HG02852 (cell line): ENCODE results near the gene PREX1.

Experiments
- ATAC-seq: cut with Tn5 transposase; IDR thresholded peaks from one replicate; pipeline ENCODE4 v1.9.1; 2021; ENCODE audit warnings: mild to moderate bottlenecking, moderate library complexity; ENCODE audit not compliant: unreplicated experiment

The PREX1 gene

GRCh38 chr20:48722002-48722731 is 105.6 kb downstream of the PREX1 start:
- ATAC-seq = no peak

DNA sequence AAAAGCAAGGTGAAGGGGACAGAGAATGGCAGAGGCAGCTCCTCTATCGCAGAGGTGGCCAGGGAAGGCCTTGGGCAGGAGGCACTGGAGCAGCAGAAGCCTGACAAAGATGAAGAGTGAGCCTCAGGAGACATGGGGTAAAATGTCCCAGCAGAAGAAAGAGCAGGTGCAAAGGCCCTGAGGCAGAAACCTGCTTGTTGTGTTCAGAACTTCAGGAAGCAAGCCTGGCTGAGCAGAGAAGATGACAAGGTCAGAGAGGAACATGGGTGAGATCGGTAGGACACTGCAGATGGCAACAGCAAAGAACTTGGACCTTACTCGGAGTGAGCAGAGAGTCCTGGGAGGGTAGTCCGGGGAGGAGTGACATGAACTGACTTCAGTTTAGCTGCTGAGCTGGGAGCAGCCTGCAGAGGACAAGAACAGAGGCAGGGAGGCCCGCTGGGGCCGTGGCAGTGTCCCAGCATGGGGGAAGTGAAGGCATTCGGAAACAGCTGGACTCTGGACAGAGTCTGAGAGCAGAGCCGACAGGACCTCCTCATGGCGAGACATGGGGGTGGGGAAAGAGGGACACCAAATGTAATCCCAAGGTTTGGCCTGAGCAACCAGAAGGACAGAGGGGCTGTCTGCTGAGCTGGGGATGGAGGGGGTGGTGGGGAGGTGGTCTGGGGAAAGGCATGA is 106.3 kb downstream of the PREX1 start:
- ATAC-seq = no peak

GRCh38 chr20:48720256-48720985 is 107.4 kb downstream of the PREX1 start:
- ATAC-seq = no peak

GRCh38 chr20:48719598-48720255 is 108.1 kb downstream of the PREX1 start:
- ATAC-seq = no peak

DNA sequence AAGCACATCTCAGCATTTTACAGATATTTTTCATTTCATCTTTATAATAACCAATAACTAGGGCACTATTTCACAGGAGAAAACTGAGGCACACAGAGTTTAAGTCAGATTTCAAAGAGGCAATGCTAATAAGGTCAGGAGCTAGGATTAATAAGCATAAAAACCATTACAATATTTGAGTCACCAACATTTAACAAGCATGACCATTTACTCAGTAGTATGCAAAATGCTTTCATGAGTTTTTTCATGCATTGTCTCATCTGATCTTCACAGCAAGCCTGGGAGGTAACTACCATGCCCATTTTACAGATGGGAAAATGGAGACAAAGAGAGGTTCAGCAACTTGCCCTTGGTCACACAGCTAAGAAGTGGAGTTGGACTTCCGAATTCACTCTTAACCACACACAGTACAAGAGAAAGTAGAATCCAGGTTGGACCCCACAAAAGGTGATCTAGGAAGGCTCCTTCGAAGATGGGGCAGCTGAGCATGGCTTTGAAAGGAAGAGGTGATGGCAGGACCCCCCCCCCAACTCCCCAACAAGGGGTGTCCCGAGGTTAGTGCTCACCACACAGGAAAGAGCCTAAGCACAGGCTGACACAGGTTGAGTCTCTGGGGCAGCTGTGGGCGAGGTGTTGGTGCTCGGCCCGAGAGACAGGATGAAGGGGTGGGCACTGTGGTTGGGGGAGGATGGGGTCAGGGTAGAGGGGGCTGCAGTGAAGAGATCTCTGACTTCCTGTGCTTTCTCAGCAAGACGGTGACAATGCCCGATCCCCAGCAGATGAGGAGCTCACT is 108.8 kb downstream of the PREX1 start:
- ATAC-seq = no peak

DNA sequence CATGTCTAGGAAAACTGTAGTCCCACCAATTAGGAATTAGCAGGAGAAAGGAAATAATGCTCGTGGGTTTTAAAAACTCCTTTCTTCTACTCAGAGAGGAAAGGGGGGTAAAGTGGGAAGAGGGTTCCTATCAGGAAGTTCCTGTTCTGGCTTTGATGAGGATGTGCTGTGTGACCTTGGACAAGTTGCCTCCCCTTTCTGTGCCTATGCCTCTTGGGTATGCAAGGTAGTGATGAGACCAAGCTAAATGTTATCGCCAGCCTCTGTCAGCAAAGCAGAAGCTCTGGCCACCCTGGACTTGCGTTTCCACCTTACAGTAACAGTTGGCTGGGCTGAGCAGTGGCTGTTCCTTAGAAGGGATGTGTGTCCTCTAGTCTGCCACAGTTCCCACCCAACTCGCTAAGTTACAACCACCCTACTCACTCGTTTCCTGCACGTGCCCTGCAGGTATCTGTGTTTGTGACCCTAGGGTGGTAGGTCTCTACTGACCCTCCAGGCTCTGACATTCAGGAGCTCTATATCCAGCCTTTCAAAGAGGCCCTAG is 110.0 kb downstream of the PREX1 start:
- ATAC-seq = no peak

- ATAC-seq = no peak
Measured at GRCh38 chr20:48717095-48717672, 110.6 kb downstream of the PREX1 start.

DNA sequence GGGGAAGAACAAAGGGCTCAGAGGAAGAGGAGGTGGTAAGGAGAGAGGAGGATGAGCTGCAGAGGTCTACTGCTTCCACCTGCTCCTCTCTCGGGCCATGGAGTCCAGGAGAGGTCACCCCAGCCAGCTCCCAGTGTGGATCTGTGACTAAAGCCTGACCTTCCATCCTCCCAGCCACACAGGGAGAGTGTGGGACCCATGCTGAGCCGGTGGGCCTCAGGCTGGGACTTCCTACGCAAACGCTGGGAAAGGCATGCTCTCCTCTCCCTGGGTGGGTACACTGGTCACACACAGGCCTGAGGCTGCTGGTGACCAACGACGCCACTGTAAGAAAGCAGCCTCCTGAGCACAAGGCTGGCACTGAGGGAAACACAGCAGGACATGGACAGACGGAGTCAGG is 111.3 kb downstream of the PREX1 start:
- no peak for ATAC-seq

DNA sequence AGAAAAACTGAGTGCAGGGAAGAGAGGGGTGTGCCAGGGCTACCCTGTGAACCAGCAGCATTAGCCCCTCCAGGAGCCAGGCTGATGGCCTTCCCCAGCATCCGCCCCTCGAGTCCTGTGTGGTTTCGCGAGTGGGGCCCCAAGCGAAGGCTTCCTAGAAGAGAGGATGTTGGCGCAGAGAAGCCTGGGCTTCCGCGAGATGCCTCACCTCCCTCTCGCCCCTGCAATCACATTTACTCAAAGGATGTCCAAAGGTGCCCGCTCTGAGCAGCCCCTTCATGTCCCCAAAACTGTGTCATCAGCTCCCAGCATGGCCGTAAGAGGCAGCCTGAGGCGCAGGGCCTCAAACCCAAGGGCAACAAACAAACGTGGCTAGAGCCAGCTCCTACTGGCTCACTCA is 111.7 kb downstream of the PREX1 start:
- ATAC-seq = no peak

- no peak for ATAC-seq
Measured at GRCh38 chr20:48714764-48715163, 113.0 kb downstream of the PREX1 start.

- ATAC-seq = no peak
Measured at GRCh38 chr20:48711696-48712464, 115.9 kb downstream of the PREX1 start.

- no peak for ATAC-seq
Measured at GRCh38 chr20:48711044-48711428, 116.8 kb downstream of the PREX1 start.

- ATAC-seq = no peak
Measured at GRCh38 chr20:48710341-48711043, 117.3 kb downstream of the PREX1 start.

DNA sequence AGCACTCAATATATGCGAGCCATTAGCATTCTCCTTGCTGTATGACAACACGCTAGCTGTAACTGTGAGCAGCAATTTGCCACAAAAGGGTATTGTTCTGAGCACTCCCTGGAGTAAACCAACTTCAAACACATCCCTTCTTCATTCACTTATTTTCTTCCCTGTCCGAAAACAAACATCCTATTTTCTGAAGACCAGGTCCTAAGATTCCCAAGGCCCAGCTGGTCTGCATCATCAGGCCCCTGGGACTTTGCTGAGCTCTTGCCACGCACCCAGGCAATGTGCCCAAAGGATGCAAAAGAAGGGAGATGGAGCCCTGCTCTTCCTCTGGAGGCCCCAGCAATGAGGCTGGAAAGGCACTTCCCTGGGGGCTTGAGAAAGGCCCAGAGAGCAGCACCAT is 118.1 kb downstream of the PREX1 start:
- no peak for ATAC-seq

- ATAC-seq = no peak
Measured at GRCh38 chr20:48709058-48709691, 118.6 kb downstream of the PREX1 start.

DNA sequence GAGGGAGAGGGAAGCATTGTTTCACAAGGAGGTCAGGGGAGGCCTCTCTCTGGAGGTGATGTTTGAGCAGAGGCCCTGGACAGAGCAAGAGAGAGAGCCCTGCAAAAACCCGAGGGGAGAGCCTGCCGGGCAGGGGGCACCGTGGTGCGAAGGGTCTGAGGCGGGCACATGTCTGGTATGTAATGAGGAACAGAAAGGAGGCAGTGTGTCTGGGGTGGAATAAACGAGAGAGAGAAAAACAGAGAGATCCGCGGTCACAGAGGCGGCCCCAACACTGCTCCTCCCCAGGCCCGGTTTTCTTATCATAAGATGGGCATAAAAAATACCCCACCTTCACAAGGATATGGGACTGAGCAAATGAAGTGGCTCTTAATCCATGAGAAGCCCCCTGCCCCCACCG is 119.2 kb downstream of the PREX1 start:
- no peak for ATAC-seq

GRCh38 chr20:48708116-48708515 is 119.7 kb downstream of the PREX1 start:
- ATAC-seq = no peak

GRCh38 chr20:48706710-48707365 is 121.0 kb downstream of the PREX1 start:
- ATAC-seq = no peak
